HG03139 (cell line): ENCODE data around the gene ADO.
A peak's percentile ranks its signal among the peaks of the same experiment; 100 is the strongest.
"Not testable (repeated sequence)": the region's sequence is repeated elsewhere in the genome, so short reads cannot be mapped to it uniquely, and the experiment has no call there.

Source experiments
- ATAC-seq: cut with Tn5 transposase; IDR thresholded peaks from one replicate; pipeline ENCODE4 v1.9.1; 2021; ENCODE audit not compliant: unreplicated experiment

ADO gene

GRCh38 chr10:62804356-62805230 lies at the start of gene ADO:
ADO (plus strand) TSS chr10:62804720; CDS start chr10:62805060, 340 bp downstream.
- peak; percentile 83 for ATAC-seq

- no peak for ATAC-seq
Measured at GRCh38 chr10:62754963-62755362, 49.6 kb upstream of the ADO start.

- no peak for ATAC-seq
Measured at GRCh38 chr10:62755662-62756653, 48.6 kb upstream of the ADO start.

GRCh38 chr10:62759599-62760175 lies 44.8 kb upstream of the ADO start:
- ATAC-seq = no peak

GRCh38 chr10:62760401-62760800 lies 44.1 kb upstream of the ADO start:
- no peak for ATAC-seq

GRCh38 chr10:62761115-62761514 lies 43.4 kb upstream of the ADO start:
- no peak for ATAC-seq

- no peak for ATAC-seq
Measured at GRCh38 chr10:62763155-62763554, 41.4 kb upstream of the ADO start.

- no peak for ATAC-seq
Measured at GRCh38 chr10:62764011-62764410, 40.5 kb upstream of the ADO start.

GRCh38 chr10:62765726-62766125 lies 38.8 kb upstream of the ADO start:
- ATAC-seq = no peak

GRCh38 chr10:62766386-62766785 lies 38.1 kb upstream of the ADO start:
- no peak for ATAC-seq

GRCh38 chr10:62769574-62770242 lies 34.8 kb upstream of the ADO start:
- ATAC-seq = no peak

- ATAC-seq = no peak
Measured at GRCh38 chr10:62772186-62772974, 32.1 kb upstream of the ADO start.

- no peak for ATAC-seq
Measured at GRCh38 chr10:62778125-62778524, 26.4 kb upstream of the ADO start.

- ATAC-seq = peak; percentile 81
Measured at GRCh38 chr10:62779487-62780248, 24.9 kb upstream of the ADO start.

GRCh38 chr10:62784537-62784936 lies 20.0 kb upstream of the ADO start:
- ATAC-seq = not testable (repeated sequence)

- not testable (repeated sequence) for ATAC-seq
Measured at GRCh38 chr10:62788285-62788684, 16.2 kb upstream of the ADO start.

- no peak for ATAC-seq
Measured at GRCh38 chr10:62788861-62789467, 15.6 kb upstream of the ADO start.

- ATAC-seq = no peak
Measured at GRCh38 chr10:62790019-62790555, 14.4 kb upstream of the ADO start.
